NK-92 (cell line): Measurements from ENCODE around the gene BARHL1.

ENCODE experiments used
- DNase-seq: peaks from one replicate; lab custom pipeline; 2025; ENCODE audit not compliant: unreplicated experiment; lab: John Stamatoyannopoulos, UW

Gene BARHL1

GRCh38 chr9:132610661-132611060 is 28.3 kb downstream of the BARHL1 start:
- DNase-seq = no peak

GRCh38 chr9:132614324-132614723 is 31.9 kb downstream of the BARHL1 start:
- DNase-seq = no peak

GRCh38 chr9:132615774-132616173 is 33.4 kb downstream of the BARHL1 start:
- DNase-seq = no peak

GRCh38 chr9:132616725-132617124 is 34.3 kb downstream of the BARHL1 start:
- DNase-seq = no peak

GRCh38 chr9:132622159-132622558 is 39.8 kb downstream of the BARHL1 start:
- DNase-seq = no peak

GRCh38 chr9:132626285-132626684 is 43.9 kb downstream of the BARHL1 start:
- no peak for DNase-seq

DNA sequence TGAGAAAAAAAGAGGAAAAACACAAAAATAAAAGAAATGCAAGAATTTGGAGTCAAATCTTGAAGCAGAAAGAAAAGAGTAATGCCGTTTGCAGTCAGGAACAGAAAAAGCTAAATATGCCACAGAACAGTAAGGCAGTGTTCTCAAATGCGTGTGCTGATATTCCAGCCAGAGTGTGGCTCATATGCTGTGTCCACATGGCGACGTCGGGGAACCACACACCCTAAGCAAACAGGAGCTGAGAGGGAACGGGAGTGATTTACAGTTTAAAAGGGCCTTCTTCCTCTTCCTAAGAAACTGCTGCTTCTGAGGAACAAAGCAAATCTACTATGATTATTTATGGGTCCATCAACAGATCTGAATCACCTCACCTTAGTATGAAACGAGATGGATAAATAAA is 44.7 kb downstream of the BARHL1 start:
- DNase-seq = no peak

DNA sequence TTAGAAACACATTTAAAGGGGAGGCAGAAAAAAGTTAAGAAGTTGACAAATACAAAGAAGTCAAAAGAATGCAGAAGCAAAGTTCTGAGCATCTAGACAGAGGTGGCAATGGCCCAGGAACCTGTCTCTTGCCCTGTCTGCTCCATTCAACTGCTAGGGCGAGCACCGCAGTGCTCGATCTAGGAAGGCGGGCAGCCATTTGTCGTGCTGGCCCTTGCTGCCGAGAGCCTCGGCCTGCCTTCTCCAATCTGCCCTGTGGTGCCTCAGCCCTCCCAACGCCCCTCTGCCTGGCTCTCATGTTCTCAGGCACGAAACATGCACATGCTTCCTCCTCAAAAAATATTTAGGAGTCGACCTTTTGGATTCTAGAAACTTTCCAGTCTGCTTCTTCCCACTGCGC is 45.2 kb downstream of the BARHL1 start:
- no peak for DNase-seq

DNA sequence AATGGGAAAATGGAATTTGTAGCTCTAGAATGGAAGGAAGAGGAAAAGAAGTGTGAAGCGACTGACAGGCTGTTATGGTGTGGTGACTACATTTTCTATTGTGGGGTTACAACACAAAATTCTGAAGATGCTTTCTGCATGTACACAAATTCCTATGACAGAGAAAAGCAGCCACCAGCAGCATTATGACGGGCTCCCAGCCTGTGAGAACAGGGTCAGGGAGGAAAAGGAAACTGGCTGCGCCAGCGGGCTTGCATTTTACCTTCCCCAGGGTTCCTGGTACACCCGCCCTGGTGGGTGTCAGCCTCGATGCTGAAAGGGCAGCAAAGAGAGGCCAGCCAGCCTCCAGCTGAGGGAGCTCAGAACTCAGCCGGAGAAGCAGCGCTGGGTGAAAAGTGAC is 46.3 kb downstream of the BARHL1 start:
- DNase-seq = no peak

DNA sequence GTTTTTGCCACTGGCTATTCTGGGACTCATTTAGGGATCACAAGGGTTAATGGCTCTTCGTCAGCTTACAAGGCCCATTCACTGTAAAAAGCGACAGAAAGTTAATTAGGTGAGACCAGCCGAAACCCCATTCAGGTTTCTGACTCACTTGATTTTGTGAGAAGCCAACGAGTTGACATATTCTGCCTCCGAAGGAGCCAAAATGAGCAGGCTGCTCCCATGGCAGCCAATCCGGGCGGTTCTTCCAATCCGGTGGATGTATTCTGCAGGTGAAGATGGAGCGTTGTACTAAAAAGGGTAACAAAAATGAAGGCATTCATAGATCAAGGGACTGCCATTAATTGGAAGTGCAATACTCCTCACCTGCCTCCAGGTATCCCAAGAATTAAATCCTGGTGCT is 47.7 kb downstream of the BARHL1 start:
- no peak for DNase-seq

GRCh38 chr9:132630811-132631210 is 48.4 kb downstream of the BARHL1 start:
- no peak for DNase-seq

DNA sequence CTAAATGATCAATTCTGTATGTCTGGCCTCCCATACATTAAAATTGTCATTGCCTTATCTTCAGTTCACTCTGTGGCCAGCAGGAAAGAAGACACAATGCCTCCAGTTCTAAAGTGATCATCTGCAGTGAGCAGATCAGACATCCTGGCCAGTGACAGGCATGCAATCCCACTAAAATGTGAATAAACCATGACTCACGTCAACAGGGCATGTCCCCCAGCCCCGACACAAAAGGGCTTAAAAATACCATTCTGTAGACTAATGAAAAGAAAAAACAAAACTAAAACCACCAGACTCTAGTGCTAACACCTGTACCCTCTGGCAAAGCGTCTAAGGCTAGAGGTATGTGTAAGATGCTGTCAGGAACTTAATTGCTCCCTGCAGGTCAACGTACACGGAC is 48.9 kb downstream of the BARHL1 start:
- DNase-seq = no peak

GRCh38 chr9:132631685-132632084 is 49.3 kb downstream of the BARHL1 start:
- DNase-seq = no peak

DNA sequence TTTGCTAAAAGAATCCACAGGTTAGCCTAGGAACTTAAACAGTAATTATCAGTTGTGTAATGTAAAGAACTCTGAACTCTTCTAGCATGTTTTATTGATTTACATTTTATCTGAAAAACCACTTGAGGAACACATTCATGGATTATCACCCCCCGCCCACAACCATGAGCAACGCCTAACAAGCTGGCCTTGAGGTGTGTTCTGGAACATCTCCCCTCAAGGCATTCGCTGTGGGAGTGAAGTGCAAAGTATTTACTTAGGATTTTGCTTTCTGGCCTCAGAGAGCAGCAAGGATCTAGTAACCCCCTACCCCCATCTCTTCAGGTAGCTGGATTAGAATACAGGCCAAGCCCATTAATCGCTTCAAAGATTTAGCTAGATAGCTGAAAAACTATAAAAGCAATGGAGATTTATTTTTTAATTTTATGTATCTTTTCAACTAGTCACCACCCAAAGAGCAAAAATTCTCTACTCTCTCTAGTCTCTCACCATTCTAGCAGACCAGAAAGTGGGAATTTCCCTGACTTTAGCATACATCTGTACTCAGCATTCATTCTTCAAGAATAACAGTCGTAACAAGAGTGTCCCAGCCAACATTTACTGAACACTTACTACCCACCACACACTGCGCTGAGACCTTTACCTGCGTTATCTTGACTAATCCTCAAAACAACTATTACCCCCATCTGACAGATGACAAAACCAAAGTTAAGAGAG is 50.2 kb downstream of the BARHL1 start:
- no peak for DNase-seq

GRCh38 chr9:132634327-132634726 is 51.9 kb downstream of the BARHL1 start:
- DNase-seq = no peak

DNA sequence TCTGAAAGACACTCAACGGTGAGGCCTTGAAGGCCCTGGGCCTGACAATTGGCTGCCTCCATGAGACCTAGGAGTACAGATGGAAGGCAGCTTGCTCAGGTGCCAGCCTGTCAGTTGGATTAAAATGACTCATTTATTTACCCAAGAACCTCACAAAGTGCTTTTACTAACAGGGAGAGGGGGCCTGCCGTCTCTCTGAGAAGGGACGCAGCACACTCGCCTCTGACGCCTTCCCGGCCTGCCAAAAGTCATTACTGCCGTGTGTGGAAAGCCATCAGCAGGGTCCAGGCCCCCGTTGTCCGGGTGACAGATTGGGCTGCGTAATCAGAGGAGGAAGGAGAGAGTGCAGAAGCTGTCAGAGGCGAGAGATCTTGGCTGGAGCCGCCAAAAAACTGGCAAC is 54.9 kb downstream of the BARHL1 start:
- no peak for DNase-seq

DNA sequence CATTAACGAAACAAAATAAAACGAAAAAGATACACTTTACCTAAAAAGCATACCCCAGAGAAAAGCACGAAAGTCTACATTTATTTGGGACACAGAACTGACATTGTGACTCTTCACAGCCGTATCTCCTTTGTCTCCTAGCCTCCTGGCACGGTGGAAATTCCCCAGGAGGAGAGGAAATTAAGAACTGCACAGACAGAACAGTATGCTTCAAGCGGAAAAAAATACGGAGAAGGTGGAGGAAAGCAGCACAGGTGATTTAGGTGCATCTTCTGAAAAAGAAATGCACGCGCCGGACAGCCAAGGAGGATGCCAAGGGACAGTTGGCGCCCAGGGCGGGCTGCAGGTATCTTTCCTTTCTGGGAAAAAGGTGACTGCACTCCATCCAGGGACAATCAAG is 55.4 kb downstream of the BARHL1 start:
- DNase-seq = no peak

DNA sequence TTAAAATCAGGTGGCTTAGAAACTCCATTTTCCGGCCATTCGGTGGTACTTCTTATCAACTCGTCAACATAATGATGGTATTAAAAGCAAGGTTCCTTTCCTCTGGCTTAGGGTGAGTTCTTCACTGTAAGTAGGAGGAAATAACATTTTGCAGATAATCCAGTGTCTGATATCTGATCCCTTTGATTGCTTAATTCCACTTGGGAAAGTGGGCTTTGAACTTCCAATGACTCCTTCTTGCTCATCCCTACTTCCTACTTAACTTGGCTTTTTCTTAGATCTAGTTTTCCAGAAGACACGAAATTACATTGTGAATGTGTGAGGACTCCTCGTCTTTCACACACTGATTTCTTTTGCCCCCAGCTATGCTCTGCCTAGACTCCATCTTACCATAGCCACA is 55.8 kb downstream of the BARHL1 start:
- DNase-seq = no peak

DNA sequence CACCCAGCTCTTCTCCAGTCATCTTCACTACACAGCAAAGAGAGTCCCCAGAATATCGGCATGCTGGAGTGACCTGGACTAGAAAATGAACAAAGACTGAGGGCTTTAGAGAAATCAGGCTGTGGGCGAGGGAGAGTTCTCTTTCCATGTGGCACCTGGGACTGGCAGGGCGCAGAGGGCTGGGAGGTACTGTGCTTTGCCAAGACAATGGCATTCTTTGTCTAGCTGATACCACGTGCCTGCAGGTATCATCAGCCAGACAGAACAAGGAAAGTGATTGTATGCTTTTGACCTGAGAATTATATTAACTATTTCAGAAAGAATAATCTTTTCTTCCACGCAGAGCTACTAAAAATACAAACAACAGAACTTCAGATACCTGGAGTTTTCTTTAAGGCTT is 56.9 kb downstream of the BARHL1 start:
- DNase-seq = no peak
